WTC11 (cell line): ENCODE results near the gene ZNF485. TPM values are rescaled to one million over a fixed set of nuclear protein-coding genes. Genes with fewer than 3 reads are reported as not detected.

Source experiments
- ATAC-seq: fragments of 200-7000 bp; cut with Tn5 transposase; 2 replicates; pipeline ENCODE4 v1.10.0; 2021; ENCODE audit warnings: mild to moderate bottlenecking, moderate library complexity
- CTCF ChIA-PET: fragments of 300-600 bp; sonication (Branson Sonifier 250); formaldehyde crosslinking; loops from one replicate; lab custom pipeline; 2021; ENCODE audit warnings: antibody characterized with exemption; lab: Charles Lee
- POLR2A ChIA-PET: fragments of 350-600 bp; sonication (Branson Sonifier 250); formaldehyde crosslinking; loops from one replicate; lab custom pipeline; 2021; ENCODE audit warnings: antibody characterized with exemption; lab: Charles Lee
- DNase-seq: peaks from one replicate; pipeline ENCODE4 v3.0.0; 2021; ENCODE audit warnings: low spot score
- H3K27ac Mint-ChIP-seq: 2 replicates; pipeline ENCODE4 v1.8.0; 2021; ENCODE audit warnings: mixed read lengths
- H3K27me3 Mint-ChIP-seq: 2 replicates; pipeline ENCODE4 v1.8.0; 2021; ENCODE audit warnings: low read depth, mild to moderate bottlenecking, moderate library complexity, mixed read lengths
- H3K36me3 Mint-ChIP-seq: 2 replicates; pipeline ENCODE4 v1.8.0; 2021; ENCODE audit warnings: mixed read lengths
- H3K4me1 Mint-ChIP-seq: 2 replicates; pipeline ENCODE4 v1.8.0; 2022; ENCODE audit warnings: mixed read lengths
- H3K4me3 Mint-ChIP-seq: 2 replicates; pipeline ENCODE4 v1.8.0; 2021; ENCODE audit warnings: mild to moderate bottlenecking, moderate library complexity, mixed read lengths
- H3K9me3 Mint-ChIP-seq: 2 replicates; pipeline ENCODE4 v1.8.0; 2021; ENCODE audit warnings: mixed read lengths
- AR ChIP-seq: fragments of 250-450 bp; sonication (Bioruptor Pico); IDR thresholded peaks from 2 replicates; pipeline ENCODE4 v1.9.0; 2021; ENCODE audit warnings: mild to moderate bottlenecking
- ATF1 ChIP-seq: sonication (generic); formaldehyde crosslinking; IDR thresholded peaks from 2 replicates; pipeline ENCODE4 v1.8.1; 2023; ENCODE audit warnings: mild to moderate bottlenecking, moderate library complexity, missing genetic modification reagents
- ATF3 ChIP-seq: sonication (generic); formaldehyde crosslinking; conservative IDR thresholded peaks from 2 replicates; pipeline ENCODE4 v1.8.1; 2022; ENCODE audit warnings: mild to moderate bottlenecking, missing genetic modification reagents
- CDX4 ChIP-seq: fragments of 250-450 bp; sonication (Bioruptor Pico); IDR thresholded peaks from 2 replicates; pipeline ENCODE4 v1.9.0; 2021; ENCODE audit warnings: moderate library complexity, mild to moderate bottlenecking, inconsistent platforms, borderline replicate concordance
- E2F4 ChIP-seq: sonication (generic); formaldehyde crosslinking; IDR thresholded peaks from 2 replicates; pipeline ENCODE4 v1.8.1; 2022; ENCODE audit warnings: low read depth, mild to moderate bottlenecking, moderate library complexity, missing genetic modification reagents, borderline replicate concordance
- FOXP4 ChIP-seq: sonication (generic); formaldehyde crosslinking; IDR thresholded peaks from 2 replicates; pipeline ENCODE4 v1.8.0; 2022; ENCODE audit warnings: mild to moderate bottlenecking, missing genetic modification reagents
- HMGXB4 ChIP-seq: sonication (generic); formaldehyde crosslinking; IDR thresholded peaks from 2 replicates; pipeline ENCODE4 v1.8.1; 2023; ENCODE audit warnings: mild to moderate bottlenecking, moderate library complexity, missing genetic modification reagents
- IRF1 ChIP-seq: sonication (generic); formaldehyde crosslinking; IDR thresholded peaks from 2 replicates; pipeline ENCODE4 v1.8.0; 2023; ENCODE audit warnings: missing genetic modification reagents
- NFATC4 ChIP-seq: fragments of 250-450 bp; sonication (Bioruptor Pico); IDR thresholded peaks from 2 replicates; pipeline ENCODE4 v1.9.0; 2021; ENCODE audit warnings: mild to moderate bottlenecking
- NR1H2 ChIP-seq: sonication (generic); formaldehyde crosslinking; IDR thresholded peaks from 2 replicates; pipeline ENCODE4 v1.9.0; 2021; ENCODE audit warnings: mild to moderate bottlenecking, moderate library complexity, missing genetic modification reagents
- NR2C2 ChIP-seq: sonication (generic); formaldehyde crosslinking; IDR thresholded peaks from 2 replicates; pipeline ENCODE4 v1.8.0; 2022; ENCODE audit warnings: mild to moderate bottlenecking, missing genetic modification reagents
- RELA ChIP-seq: sonication (generic); formaldehyde crosslinking; IDR thresholded peaks from 2 replicates; pipeline ENCODE4 v1.8.1; 2022; ENCODE audit warnings: missing genetic modification reagents, mild to moderate bottlenecking, borderline replicate concordance
- SMAD3 ChIP-seq: sonication (generic); formaldehyde crosslinking; IDR thresholded peaks from 2 replicates; pipeline ENCODE4 v1.8.0; 2022; ENCODE audit warnings: missing genetic modification reagents, mild to moderate bottlenecking, borderline replicate concordance
- SOX15 ChIP-seq: fragments of 250-450 bp; sonication (Bioruptor Pico); IDR thresholded peaks from 2 replicates; pipeline ENCODE4 v1.9.0; 2021; ENCODE audit warnings: mild to moderate bottlenecking
- TCF7 ChIP-seq: sonication (generic); formaldehyde crosslinking; IDR thresholded peaks from 2 replicates; pipeline ENCODE4 v1.8.0; 2022; ENCODE audit warnings: mild to moderate bottlenecking, low read depth, missing genetic modification reagents, moderate library complexity
- ZMAT4 ChIP-seq: fragments of 250-450 bp; sonication (Bioruptor Pico); IDR thresholded peaks from 2 replicates; pipeline ENCODE4 v1.9.0; 2021; ENCODE audit warnings: mild to moderate bottlenecking
- ZNF219 ChIP-seq: sonication (generic); formaldehyde crosslinking; IDR thresholded peaks from 2 replicates; pipeline ENCODE4 v1.8.0; 2023; ENCODE audit warnings: missing genetic modification reagents, mild to moderate bottlenecking, borderline replicate concordance
- ZNF232 ChIP-seq: sonication (generic); formaldehyde crosslinking; IDR thresholded peaks from 2 replicates; pipeline ENCODE4 v1.8.0; 2022; ENCODE audit warnings: mild to moderate bottlenecking, missing genetic modification reagents
- ZNF263 ChIP-seq: sonication (generic); formaldehyde crosslinking; IDR thresholded peaks from 2 replicates; pipeline ENCODE4 v1.8.1; 2022; ENCODE audit warnings: low read depth, mild to moderate bottlenecking, moderate library complexity, missing genetic modification reagents
- ZNF425 ChIP-seq: fragments of 250-450 bp; sonication (Bioruptor Pico); conservative IDR thresholded peaks from 2 replicates; pipeline ENCODE4 v1.9.0; 2021; ENCODE audit warnings: mild to moderate bottlenecking
- ZNF671 ChIP-seq: fragments of 250-450 bp; sonication (Bioruptor Pico); IDR thresholded peaks from 2 replicates; pipeline ENCODE4 v1.8.0; 2021; ENCODE audit warnings: mild to moderate bottlenecking
- total RNA-seq: library from RNA; stranded (reverse); gene quantifications from 3 replicates; pipeline ENCODE4 v1.2.3, GENCODE V29; 2021

ZNF485 gene
- total RNA-seq, 1 experiment from 2014 or later, result 9.6 TPM

- TF ChIP-seq CDX4 (CRISPR knock-in tag) (no peak), TCF7 (CRISPR knock-in tag) (no peak)
Observed at GRCh38 chr10:43648095-43648397, 41.8 kb downstream of the ZNF485 start (continued).

GRCh38 chr10:43648398-43649184 lies 42.4 kb downstream of the ZNF485 start, which contains the start of gene ZNF32:
ZNF32 (minus strand) TSS chr10:43648881; CDS start chr10:43646133, 2,748 bp downstream.
- Mint-ChIP-seq H3K9me3 (peaks cover 35% of the 10 kb centered on the region), H3K4me1 (peaks cover 24% of the 10 kb centered on the region), H3K27me3 (peaks cover 50% of the 10 kb centered on the region), H3K4me3 (peak within 1 kb of the TSS; percentile 91), H3K27ac (peak within 1 kb of the TSS; percentile 74; the same call in 1 of the 2 replicates), H3K36me3 (peaks cover 39% of the 10 kb centered on the region)
- POLR2A ChIA-PET, result no interaction called here
- CTCF ChIA-PET, result interaction anchor here (0.6 to 1.9 kb wide), 5 partner anchors 22 to 624 kb away, joined by 3 to 6 read pairs (median 4); no protein-coding TSS in a partner anchor
- ATAC-seq, result peak; percentile 93
- peak; percentile 84 for DNase-seq
- TF ChIP-seq ZNF219 (no peak), ATF1 (0 out of 2 replicates have a peak, but pooled peaks have one; percentile 56), ATF3 (no peak), ZNF232 (CRISPR knock-in tag) (peak; percentile 47; the same call in 1 of the 2 replicates), RELA (CRISPR knock-in tag) (no peak), NR1H2 (no peak), FOXP4 (CRISPR knock-in tag) (no peak; the same call in 1 of the 2 replicates), ZMAT4 (no peak), CDX4 (CRISPR knock-in tag) (no peak), NR2C2 (CRISPR knock-in tag) (no peak), SOX15 (CRISPR knock-in tag) (no peak), HMGXB4 (CRISPR knock-in tag) (peak; percentile 87), ZNF263 (CRISPR knock-in tag) (peak; percentile 59; the same call in 1 of the 2 replicates), ZNF425 (no peak), NFATC4 (no peak), AR (CRISPR knock-in tag) (no peak), ZNF671 (no peak), E2F4 (CRISPR knock-in tag) (peak; percentile 54; the same call in 1 of the 2 replicates), TCF7 (CRISPR knock-in tag) (no peak), IRF1 (no peak), SMAD3 (CRISPR knock-in tag) (peak; percentile 57; the same call in 1 of the 2 replicates)
